ENCODE data around the gene COL4A4. TPM values are rescaled to one million over a fixed set of nuclear protein-coding genes. Genes with fewer than 3 reads are reported as not detected.
A peak's percentile ranks its signal among the peaks of the same experiment; 100 is the strongest.

The COL4A4 gene
- total RNA-seq, 1 experiment from 2014 or later = under 0.01 TPM

DNA sequence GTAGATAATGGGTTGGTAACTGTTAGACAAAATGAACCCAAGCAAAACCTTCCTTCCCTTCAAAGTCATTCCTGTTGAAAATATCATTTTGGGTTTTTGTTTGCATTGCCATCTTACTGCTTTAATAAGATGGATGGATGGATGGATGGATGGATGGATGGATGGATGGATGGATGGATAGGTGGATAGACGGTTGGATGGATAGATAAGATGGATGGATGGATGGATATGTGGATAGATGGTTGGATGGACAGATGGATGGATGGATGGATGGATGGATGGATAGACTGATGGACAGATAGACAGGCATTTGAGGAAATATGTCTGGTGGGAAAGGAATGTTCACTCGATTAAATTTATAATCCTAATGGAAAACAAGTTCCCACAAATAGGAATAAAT, 133.2 kb downstream of the COL4A4 start:
- DNase-seq (ENCODE audit: low read depth) = no peak

- DNase-seq (ENCODE audit: low read depth) = no peak
These were observed 134.4 kb downstream of the COL4A4 start for GRCh38 chr2:227029426-227030105.

DNA sequence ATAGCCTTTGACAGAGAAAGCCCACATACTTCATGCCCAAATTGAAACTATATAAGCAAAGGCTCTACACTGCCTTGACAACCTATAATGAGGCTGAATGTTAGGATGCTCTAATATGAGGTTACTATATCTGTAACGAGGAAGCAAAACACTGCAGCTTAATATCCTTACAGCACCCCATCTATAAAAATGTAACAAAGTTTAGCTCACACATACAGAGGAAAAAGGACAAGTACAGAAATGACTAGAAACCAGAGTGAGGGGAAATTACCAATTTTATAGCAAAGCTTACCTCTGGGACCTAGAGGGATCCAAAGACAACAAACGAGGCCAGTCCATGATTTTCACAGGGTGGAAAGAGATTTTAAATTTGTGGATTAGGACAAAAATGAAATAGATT, 138.5 kb downstream of the COL4A4 start:
- no peak for DNase-seq (ENCODE audit: low read depth)

- DNase-seq (ENCODE audit: low read depth) = no peak
These were observed 141.4 kb downstream of the COL4A4 start for GRCh38 chr2:227022608-227023007.

GRCh38 chr2:227020416-227020815, 143.6 kb downstream of the COL4A4 start:
- DNase-seq (ENCODE audit: low read depth) = no peak

DNA sequence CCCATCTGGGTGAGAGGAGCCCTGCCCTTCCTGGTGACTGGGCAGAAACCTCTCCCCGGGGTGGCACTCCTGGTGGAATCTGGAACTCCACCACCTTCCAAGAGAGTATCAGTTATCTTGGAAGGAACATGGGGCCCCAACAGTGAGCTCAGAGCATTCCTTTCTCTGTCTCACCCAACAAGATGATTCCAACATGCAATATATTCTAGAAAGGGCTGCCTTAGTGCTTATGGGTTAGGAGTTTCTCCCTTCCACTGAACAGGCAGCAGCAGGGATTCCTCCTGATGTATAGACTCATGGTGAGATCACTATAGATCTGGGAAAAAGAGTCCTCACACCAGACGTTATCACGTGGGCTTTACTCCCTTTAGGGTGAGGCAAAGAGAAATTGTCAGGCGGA, 147.1 kb downstream of the COL4A4 start:
- no peak for DNase-seq (ENCODE audit: low read depth)

GRCh38 chr2:227013881-227014280, 150.1 kb downstream of the COL4A4 start:
- no peak for DNase-seq (ENCODE audit: low read depth)

- DNase-seq (ENCODE audit: low read depth) = no peak
These were observed 150.7 kb downstream of the COL4A4 start for GRCh38 chr2:227013330-227013729.

DNA sequence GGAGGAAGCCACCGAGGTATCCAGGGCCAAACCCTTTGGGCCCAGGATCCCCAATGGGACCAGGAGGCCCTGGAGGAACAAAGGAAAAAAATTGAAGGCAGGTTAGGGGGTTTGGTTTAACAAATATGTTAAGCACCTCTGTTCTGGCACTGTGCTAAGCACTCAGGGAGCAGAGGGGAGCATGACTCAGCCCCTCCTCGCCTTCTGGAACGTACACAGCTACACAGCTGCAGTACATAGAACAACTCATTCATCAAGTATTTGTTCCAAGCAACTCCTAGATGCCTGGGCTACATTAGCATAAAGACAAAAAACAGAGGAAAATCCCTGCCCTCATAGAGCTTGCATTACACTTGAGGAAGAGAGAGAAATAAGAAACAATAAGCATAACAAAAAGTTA, 153.6 kb downstream of the COL4A4 start:
- no peak for DNase-seq (ENCODE audit: low read depth)

- DNase-seq (ENCODE audit: low read depth) = no peak
These were observed 156.1 kb downstream of the COL4A4 start for GRCh38 chr2:227007940-227008339.

- DNase-seq (ENCODE audit: low read depth) = no peak
These were observed 156.9 kb downstream of the COL4A4 start for GRCh38 chr2:227007148-227007547.

GRCh38 chr2:227006189-227006897, 157.7 kb downstream of the COL4A4 start:
- DNase-seq (ENCODE audit: low read depth) = no peak

- no peak for DNase-seq (ENCODE audit: low read depth)
These were observed 159.5 kb downstream of the COL4A4 start for GRCh38 chr2:227004482-227004881.

GRCh38 chr2:227000123-227000522, 163.9 kb downstream of the COL4A4 start:
- no peak for DNase-seq (ENCODE audit: low read depth)

DNA sequence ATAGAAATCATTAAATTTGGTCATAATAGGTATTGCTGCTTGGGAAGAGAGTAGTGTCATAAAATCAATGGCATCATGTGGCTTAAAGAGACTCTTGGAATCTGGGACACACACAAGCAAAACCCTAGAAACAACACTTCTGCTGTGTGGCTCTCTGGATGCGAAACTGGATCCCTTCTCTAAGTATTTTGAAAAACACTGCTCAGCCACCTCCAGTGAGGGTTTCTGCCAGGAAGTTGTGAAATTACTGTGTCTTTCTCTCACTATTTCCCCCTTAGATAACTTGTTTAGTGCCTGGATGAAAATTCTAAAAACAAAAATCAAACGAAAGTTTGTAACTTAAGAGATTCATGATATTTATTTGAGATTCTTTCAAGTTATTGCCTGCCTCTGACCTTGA, 164.3 kb downstream of the COL4A4 start:
- no peak for DNase-seq (ENCODE audit: low read depth)

- DNase-seq (ENCODE audit: low read depth) = peak; percentile 81
These were observed 168.4 kb downstream of the COL4A4 start for GRCh38 chr2:226995625-226996041.

DNA sequence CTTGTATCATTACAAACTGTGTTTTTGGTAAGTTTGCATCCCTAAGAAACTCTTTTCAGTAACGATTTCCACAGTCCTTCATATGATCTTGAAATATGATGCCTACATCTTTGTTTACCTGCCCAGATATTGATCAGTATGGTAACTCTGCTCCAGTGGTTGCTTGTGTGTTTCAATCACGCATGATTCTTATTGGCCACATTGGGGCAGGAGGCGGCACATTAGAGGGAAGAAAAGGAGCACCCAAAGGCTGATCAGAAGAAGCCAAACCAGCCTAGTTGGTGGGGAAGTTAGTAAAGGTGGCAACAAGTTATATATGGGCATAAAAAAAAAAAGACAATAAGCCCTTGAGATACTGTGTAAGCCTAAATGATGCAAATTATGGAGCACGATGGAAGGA, 169.2 kb downstream of the COL4A4 start:
- peak; percentile 27 for DNase-seq (ENCODE audit: low read depth)

DNA sequence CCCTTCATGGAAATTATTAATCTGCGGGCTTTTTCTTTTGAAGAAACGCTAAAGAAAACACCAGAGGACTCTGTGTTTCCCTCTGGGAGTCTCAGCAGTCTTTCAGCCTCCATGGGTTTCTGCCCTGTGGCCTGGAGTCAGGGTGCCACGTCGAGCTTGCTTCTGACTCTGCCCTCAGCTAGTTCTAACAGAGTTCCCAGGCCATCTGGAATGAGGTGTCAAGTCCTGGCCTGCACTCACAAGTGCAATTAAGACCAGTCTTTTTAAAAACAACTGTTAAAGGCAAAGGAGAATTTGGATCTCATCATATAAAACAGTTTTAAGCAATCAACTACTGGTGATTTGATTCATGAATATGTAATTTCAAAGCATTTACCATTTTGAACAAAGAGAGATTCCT, 170.8 kb downstream of the COL4A4 start:
- no peak for DNase-seq (ENCODE audit: low read depth)

- DNase-seq (ENCODE audit: low read depth) = no peak
These were observed 172.3 kb downstream of the COL4A4 start for GRCh38 chr2:226991663-226992062.

GRCh38 chr2:226985583-226985946, 178.4 kb downstream of the COL4A4 start:
- DNase-seq (ENCODE audit: low read depth) = no peak

DNA sequence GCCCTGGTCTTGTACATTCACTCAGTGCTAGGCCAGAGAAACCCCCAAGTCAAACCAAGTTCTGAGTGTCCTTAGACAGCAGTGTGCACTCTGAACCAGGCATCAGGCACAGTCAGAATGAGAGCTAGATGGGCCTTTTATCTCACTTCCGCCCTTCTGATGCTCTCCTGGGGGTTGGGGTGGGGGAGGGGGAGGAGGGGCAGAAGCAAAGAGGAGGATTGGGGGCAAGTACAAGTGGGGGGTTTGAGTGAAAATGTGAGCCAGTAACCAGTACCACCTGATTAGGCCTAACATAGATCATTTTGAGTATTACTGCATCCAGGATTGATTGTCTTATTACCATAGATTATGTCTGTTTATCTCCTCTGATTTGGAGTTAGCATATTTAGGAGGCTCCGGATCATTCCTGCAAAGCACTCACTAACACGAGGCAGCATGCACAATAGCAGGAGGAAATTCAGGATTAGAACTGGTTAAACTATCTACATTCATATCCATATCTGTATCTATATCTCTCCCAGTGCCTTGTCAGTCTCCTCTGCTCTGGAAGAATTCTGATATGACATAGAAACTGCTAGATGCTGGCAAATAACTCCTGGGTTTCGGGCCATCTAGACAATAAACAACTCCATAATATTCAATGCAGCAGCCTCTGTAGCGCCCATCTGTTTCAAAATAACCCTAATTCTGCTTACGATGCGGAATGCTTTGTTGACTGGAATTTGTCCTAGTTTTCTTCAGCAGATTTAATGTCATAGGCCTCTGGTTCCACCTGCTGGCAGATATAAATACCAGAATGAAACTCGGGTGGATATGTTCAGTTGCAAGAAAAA, 179.0 kb downstream of the COL4A4 start:
- DNase-seq (ENCODE audit: low read depth) = peak; percentile 33

DNA sequence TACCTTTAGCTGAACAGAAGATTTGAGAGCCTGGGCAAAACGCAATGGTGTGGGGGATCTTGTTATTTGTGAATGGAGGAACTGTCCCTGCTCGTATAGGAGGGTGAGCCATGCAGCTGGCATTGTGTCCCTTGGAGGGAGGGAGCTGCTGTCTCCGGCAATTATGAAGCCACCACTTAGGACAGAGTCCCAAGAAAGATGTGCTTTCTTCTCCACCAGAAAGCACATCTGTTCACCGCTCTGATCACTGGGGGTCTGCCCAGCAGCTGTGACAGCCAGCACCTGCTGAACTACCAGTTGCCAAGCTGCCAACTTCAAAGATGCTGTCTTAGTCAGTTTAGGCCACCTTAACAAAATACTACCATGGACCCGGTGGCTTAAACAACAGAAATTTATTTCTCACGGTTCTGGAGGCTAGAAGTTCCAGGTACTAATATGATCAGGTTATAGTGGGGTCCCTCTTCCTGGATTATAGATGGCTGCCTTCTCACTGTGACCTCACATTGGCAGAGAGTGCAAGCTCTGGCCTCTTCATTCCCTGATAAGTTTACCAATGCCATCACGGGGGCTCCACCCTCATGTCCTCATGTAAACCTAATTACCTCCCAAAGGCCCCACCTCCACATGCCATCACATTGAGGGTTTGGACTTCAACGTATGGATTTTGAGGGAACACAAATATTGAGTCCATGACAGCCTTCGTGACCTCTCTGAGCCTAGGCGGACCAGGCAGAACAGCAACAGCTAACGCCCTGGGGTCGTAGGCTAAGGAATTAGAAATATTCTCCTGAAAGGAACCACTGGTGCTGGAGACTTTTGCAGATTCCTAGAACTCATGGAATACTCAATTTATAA, 179.9 kb downstream of the COL4A4 start:
- no peak for DNase-seq (ENCODE audit: low read depth)
